GM21529 (cell line): ENCODE measurements around the gene FBXO47.
"Not testable (repeated sequence)": the region's sequence is repeated elsewhere in the genome, so short reads cannot be mapped to it uniquely, and the experiment has no call there.

Source experiments
- ATAC-seq: cut with Tn5 transposase; IDR thresholded peaks from one replicate; pipeline ENCODE4 v1.9.1; 2021; ENCODE audit not compliant: unreplicated experiment

FBXO47 gene

GRCh38 chr17:38981636-38982035 lies 14.4 kb upstream of the FBXO47 start:
- ATAC-seq, result no peak

DNA sequence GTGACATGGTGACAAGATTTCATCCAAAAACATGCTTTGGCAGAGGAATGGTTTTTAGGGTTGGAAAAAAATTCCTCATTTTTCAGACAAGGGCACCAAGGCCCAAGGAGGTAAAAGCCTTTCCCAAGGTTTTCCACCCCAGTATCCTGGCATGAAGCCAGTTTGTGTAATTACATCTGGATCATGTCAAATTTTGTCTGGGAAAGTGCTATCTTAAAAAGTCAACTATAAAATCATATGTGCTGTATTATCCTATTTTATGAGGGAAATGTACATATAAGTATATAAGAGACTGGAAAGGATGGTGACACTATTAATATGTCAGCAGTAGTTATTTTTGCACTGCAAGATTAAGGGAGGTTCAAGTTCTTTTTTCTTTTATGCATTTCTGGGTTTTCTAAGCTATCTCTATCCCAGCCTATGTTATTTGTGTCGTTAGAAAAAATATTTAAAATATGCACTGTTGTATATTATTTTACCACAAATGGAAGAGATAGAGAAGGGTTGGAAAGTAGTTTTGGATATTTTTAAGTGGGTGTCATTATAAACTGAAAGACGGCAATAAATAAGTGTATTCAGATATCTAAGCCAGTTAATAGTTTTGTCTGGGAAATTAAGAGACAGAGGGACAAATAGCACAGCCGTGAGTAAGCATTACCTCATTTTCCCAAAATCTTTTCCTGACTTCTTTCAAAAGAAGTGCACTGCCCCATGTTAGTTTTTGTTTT lies 13.5 kb upstream of the FBXO47 start:
- ATAC-seq, result no peak

- no peak for ATAC-seq
Measured at GRCh38 chr17:38978180-38978579, 11.0 kb upstream of the FBXO47 start.

- ATAC-seq, result not testable (repeated sequence)
Measured at GRCh38 chr17:38976187-38976551, 9.0 kb upstream of the FBXO47 start.

DNA sequence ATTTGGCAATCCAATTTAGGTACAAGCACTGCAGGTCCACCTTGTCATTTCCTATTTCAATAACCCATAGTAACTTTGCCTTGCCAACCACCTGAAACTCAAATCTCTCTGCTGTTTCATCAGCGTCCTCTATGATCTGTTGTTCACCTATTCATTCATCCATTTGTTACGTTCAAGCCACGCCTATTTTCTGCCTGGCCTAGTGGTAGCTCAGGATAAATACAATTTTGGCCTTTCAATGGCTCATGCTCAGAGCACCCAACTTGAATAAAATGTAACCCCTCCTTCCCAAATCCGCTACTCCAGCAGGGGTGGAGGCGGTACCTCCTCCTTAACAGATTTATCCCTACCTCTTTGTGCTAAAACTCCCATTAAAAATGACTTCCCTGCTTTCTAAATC lies 3.6 kb upstream of the FBXO47 start:
- no peak for ATAC-seq

DNA sequence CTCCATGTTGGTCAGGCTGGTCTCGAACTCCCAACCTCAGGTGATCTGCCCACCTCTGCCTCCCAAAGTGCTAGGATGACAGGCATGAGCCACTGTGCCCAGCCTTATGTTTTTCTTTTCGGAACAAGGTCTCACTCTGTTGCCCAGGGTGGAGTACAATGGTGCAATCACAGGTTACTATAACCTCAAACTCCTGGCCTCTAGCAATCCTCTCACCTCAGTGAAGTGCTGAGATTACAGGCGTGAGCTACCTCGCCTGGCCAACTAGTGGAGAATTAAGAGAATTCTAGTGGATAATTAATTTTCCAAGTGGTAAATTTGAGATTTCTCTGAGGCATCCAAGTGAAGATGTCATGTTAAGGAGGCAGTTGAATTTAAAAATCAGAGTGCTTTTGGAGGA lies 2.9 kb upstream of the FBXO47 start:
- ATAC-seq, result no peak

DNA sequence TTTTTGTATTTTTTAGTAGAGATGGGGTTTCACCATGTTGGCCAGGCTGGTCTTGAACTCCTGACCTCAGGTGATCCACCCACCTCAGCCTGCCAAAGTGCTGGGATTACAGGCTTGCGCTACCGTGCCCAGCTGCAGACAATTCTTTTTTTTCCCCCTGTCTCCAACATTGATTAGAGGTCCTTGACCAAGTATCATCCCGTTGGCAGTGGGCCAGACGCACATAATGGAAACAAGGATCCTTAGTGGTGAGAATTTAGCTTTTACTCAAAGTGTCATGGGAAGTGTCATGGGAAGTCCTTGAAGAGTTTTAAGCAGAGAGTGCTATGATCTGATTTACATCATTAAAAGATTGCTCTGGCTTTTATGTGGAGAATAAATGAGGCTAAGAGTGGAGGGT lies 2.1 kb upstream of the FBXO47 start:
- ATAC-seq, result no peak

GRCh38 chr17:38961413-38961812 lies 5.8 kb downstream of the FBXO47 start:
- no peak for ATAC-seq

DNA sequence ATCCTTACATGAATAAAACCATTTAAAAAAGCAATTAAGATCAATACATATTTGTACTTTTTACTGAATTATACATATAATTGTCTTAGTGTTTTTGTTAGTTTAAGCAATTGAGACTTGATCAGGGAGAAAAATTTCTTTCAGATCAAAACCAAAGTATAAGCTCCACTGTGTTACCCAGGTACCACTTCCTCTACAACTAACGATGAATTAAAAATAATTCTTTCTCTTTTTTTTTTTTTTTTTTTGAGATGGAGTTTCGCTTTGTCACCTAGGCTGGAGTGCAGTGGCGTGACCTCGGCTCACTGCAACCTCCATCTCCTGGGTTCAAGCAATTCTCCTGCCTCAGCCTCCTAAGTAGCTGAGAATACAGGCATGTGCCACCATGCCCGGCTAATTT lies 6.8 kb downstream of the FBXO47 start:
- no peak for ATAC-seq

GRCh38 chr17:38959508-38959907 lies 7.7 kb downstream of the FBXO47 start:
- ATAC-seq, result no peak

GRCh38 chr17:38958756-38959155 lies 8.4 kb downstream of the FBXO47 start:
- no peak for ATAC-seq

- no peak for ATAC-seq
Measured at GRCh38 chr17:38958326-38958725, 8.9 kb downstream of the FBXO47 start.

- ATAC-seq, result not testable (repeated sequence)
Measured at GRCh38 chr17:38953800-38954199, 13.4 kb downstream of the FBXO47 start.

GRCh38 chr17:38947189-38947588 lies 20.0 kb downstream of the FBXO47 start:
- ATAC-seq, result no peak

DNA sequence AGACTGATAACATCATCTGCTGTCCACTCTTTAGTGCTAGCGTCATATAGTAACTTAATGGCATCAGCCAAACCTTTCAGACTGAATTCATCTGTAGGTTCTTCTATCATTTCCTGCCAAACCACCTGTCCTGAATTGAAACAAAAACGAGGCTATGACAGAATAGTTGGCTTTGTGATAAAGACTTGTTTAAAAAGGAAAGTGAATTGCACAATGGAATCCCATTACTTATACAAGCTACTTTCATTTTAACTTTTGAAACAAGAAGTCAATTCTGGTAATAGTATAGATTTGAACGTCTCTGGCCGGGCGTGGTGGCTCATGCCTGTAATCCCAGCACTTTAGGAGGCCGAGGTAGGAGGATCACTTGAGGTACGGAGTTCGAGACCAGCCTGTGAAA lies 23.6 kb downstream of the FBXO47 start:
- no peak for ATAC-seq

- ATAC-seq, result no peak
Measured at GRCh38 chr17:38942696-38943334, 24.4 kb downstream of the FBXO47 start.

DNA sequence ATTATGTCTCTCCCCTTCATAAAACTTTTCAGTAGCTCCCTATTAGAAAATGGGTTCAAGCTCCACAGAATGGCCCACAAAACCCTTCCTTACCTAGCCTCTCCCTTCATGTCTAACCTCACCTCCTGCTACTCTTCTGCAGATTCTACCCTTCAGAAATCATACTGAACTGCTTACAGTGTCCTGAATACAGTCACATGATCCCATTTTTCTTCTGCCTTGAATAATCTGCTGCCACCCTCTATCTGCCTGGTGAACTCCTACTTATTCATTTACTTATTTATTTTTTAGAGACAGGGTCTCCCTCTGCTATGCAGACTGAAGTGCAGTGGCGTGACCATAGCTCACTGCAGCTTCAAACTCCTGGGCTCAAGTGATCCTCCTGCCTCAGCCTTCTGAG lies 26.8 kb downstream of the FBXO47 start:
- no peak for ATAC-seq

DNA sequence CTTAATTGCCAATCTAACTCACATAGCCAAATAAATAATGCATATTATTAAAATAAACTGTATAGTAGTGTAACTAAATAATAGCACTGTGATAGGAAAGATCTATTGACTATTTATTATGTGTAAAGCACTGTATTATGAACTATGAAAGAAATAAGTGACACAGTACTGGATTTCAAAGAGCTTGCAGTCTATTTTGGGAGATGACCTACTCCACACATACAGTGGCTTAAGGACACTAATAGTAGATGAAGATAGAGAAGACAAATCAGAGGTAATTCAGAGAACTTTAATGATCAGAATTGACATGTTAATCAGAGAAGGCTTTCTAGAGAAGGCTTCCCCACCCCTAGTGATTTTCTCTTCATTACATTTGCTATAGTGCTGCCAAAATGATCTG lies 27.2 kb downstream of the FBXO47 start:
- no peak for ATAC-seq

DNA sequence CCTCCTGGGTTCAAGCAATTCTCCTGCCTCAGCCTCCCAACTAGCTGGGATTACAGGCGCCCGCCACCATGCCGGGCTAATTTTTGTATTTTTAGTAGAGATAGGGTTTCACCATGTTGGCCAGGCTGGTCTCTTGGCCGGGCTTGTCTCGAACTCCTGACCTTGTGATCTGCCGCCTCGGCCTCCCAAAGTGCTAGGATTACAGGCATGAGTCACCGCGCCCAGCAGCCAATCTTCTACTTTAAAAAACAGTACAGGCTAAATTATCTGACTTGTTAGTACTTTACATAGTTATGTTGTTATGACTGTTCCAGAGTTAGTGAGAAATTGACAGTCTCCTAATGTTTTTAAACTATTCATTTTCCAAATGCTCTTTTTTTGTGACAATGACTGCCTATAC lies 33.2 kb downstream of the FBXO47 start:
- not testable (repeated sequence) for ATAC-seq

- ATAC-seq, result not testable (repeated sequence)
Measured at GRCh38 chr17:38930782-38931181, 36.4 kb downstream of the FBXO47 start.

DNA sequence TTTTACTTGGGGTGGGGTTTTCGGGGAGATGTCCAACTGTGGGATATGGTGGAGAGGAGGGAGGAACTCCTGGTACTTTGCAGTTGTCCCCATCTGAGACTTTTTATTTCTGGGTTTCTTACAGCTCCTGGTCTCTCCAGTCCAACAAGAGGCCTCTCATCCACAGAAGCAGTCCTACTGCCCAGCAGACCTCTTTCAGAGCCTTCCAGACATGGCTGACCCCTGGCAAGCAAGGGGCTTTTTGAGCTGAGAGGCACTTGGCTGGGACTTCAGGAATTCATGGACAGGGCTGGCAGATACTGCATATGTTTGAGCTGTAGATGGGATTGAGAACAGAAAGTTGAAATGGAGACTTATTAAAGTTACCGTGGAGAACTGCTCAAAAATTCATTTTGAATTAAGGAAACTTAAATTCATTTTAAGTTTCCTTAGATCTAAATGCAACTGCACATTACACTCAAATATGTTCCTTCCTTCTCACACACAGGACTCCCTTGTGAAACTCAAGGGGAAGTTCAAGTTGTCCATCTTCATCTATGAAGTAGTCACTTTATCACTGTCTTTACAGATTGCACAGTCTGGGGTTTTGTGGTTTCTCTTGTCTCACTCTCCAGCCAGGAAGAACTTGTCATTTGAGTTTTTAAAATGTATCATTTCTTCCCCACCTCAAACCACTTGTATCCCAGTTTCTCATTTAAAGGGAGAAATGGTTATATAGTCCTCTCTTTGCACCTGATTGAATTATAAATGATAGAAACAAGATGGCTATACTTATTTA lies 40.7 kb downstream of the FBXO47 start:
- no peak for ATAC-seq
